H1 (cell line): ENCODE results near the gene POM121C. TPM values are rescaled to one million over a fixed set of nuclear protein-coding genes. Genes with fewer than 3 reads are reported as not detected.

Experiments used
- CTCF ChIA-PET: fragments of 300-600 bp; sonication (Branson Sonifier 250); formaldehyde crosslinking; loops from one replicate; lab custom pipeline; 2021; ENCODE audit not compliant: partially characterized antibody; lab: Charles Lee
- POLR2A ChIA-PET: fragments of 300-600 bp; sonication (Branson Sonifier 250); formaldehyde crosslinking; loops from one replicate; lab custom pipeline; 2021; ENCODE audit warnings: inconsistent platforms; ENCODE audit not compliant: partially characterized antibody; lab: Charles Lee
- DNase-seq, 2 experiments: peaks; one replicate each; pipeline versions ENCODE4 v3.0.0 to v3.0.0-alpha.2; 2010 to 2022; ENCODE audit warnings: low spot score in 2 of 2, low read depth in 1 of 2, mixed read lengths in 1 of 2
- FAIRE-seq: peaks from 2 replicates; lab custom pipeline; 2011; peaks lifted over from hg19 to GRCh38; lab: Jason Lieb, UNC
- H2AFZ ChIP-seq: 2 replicates; pipeline ENCODE4 v1.8.1; 2012; ENCODE audit warnings: low read length, inconsistent platforms
- H2AK5ac ChIP-seq: 2 replicates; pipeline ENCODE4 v1.6.1; 2013; ENCODE audit warnings: low read depth, low read length
- H2BK120ac ChIP-seq: replicated peaks from 2 replicates; pipeline ENCODE3; 2013; ENCODE audit warnings: low read depth, low read length, inconsistent platforms
- H2BK12ac ChIP-seq: 2 replicates; pipeline ENCODE4 v1.6.1; 2013; ENCODE audit warnings: low read depth, low read length
- H2BK15ac ChIP-seq: 2 replicates; pipeline ENCODE4 v1.6.1; 2013; ENCODE audit warnings: low read length
- H2BK20ac ChIP-seq: 2 replicates; pipeline ENCODE4 v1.6.1; 2013; ENCODE audit warnings: low read length
- H2BK5ac ChIP-seq: 2 replicates; pipeline ENCODE4 v1.6.1; 2013; ENCODE audit warnings: low read depth, low read length
- H3K14ac ChIP-seq: 2 replicates; pipeline ENCODE4 v1.6.1; 2013; ENCODE audit warnings: inconsistent platforms; ENCODE audit not compliant: insufficient read length
- H3K18ac ChIP-seq: 2 replicates; pipeline ENCODE4 v1.6.1; 2013; ENCODE audit warnings: low read length; ENCODE audit errors: extremely low read depth
- H3K23ac ChIP-seq: 2 replicates; pipeline ENCODE4 v1.6.1; 2013; ENCODE audit warnings: inconsistent platforms; ENCODE audit not compliant: insufficient read length
- H3K23me2 ChIP-seq: 2 replicates; pipeline ENCODE4 v1.6.1; 2013; ENCODE audit warnings: low read depth, low read length
- H3K27ac ChIP-seq: 2 replicates; pipeline ENCODE4 v1.6.1; 2011; ENCODE audit warnings: low read depth, low read length, inconsistent platforms
- H3K27me3 ChIP-seq, 4 experiments: replicated peaks in 1 of 4; 1 replicate in 1 of 4; 2 replicates in 3 of 4; pipeline versions ENCODE4 v1.6.1 to v1.8.1; 2011 to 2013; ENCODE audit warnings: low read length in 3 of 4, mild to moderate bottlenecking in 3 of 4, inconsistent platforms in 2 of 4, mixed read lengths in 2 of 4, moderate library complexity in 1 of 4; ENCODE audit not compliant: control insufficient read depth in 3 of 4, insufficient read depth in 3 of 4; ENCODE audit errors: extremely low read depth in 1 of 4
- H3K36me3 ChIP-seq, 4 experiments: 2 replicates each; pipeline versions ENCODE4 v1.6.1 to v1.8.1; 2011 to 2013; ENCODE audit warnings: mild to moderate bottlenecking in 4 of 4, low read length in 3 of 4, moderate library complexity in 2 of 4, control low read depth in 1 of 4, inconsistent platforms in 1 of 4; ENCODE audit not compliant: insufficient read depth in 4 of 4, control insufficient read depth in 2 of 4
- H3K4ac ChIP-seq: replicated peaks from 2 replicates; pipeline ENCODE3; 2013; ENCODE audit warnings: low read length, low read depth, mixed read lengths, inconsistent platforms; ENCODE audit not compliant: insufficient read length
- H3K4me1 ChIP-seq, 4 experiments: replicated peaks in 1 of 4; 1 replicate in 1 of 4; 2 replicates in 3 of 4; pipeline versions ENCODE4 v1.6.1 to v1.8.1; 2011 to 2013; ENCODE audit warnings: low read length in 3 of 4, inconsistent platforms in 2 of 4, mixed read lengths in 1 of 4; ENCODE audit not compliant: insufficient read depth in 4 of 4, control insufficient read depth in 3 of 4
- H3K4me2 ChIP-seq, 2 experiments: 2 replicates each; pipeline versions ENCODE4 v1.6.1 to v1.8.1; 2011 to 2013; ENCODE audit warnings: low read depth in 2 of 2, low read length in 2 of 2, control low read depth in 1 of 2, inconsistent platforms in 1 of 2, mild to moderate bottlenecking in 1 of 2; ENCODE audit not compliant: insufficient read depth in 1 of 2
- H3K4me3 ChIP-seq, 4 experiments: fragments of 200-600, 300-600 bp in 1 of 4; sonication (generic), shearing (Covaris generic), sonication (Bioruptor Twin) in 1 of 4; 2 replicates each; pipeline versions ENCODE4 v1.5.1 to v1.8.1; 2011 to 2016; ENCODE audit warnings: low read length in 4 of 4, low read depth in 3 of 4, control low read depth in 2 of 4, inconsistent platforms in 2 of 4, mild to moderate bottlenecking in 2 of 4, mixed read lengths in 1 of 4, moderate library complexity in 1 of 4; ENCODE audit not compliant: insufficient read depth in 2 of 4; ENCODE audit errors: extremely low read depth in 1 of 4
- H3K56ac ChIP-seq: replicated peaks from 2 replicates; pipeline ENCODE3; 2013; ENCODE audit warnings: low read depth, mild to moderate bottlenecking, mixed read lengths, low read length, inconsistent platforms; ENCODE audit not compliant: insufficient read length
- H3K79me1 ChIP-seq: 2 replicates; pipeline ENCODE4 v1.6.1; 2013; ENCODE audit warnings: low read depth, low read length, control low read depth
- H3K79me2 ChIP-seq, 2 experiments: 2 replicates each; pipeline versions ENCODE4 v1.6.1 to v1.8.1; 2012 to 2013; ENCODE audit warnings: low read length in 2 of 2, mild to moderate bottlenecking in 2 of 2, inconsistent platforms in 1 of 2; ENCODE audit not compliant: insufficient read depth in 2 of 2, control insufficient read depth in 1 of 2
- H3K9ac ChIP-seq, 4 experiments: replicated peaks in 1 of 4; 1 replicate in 1 of 4; 2 replicates in 3 of 4; pipeline versions ENCODE4 v1.6.1 to v1.8.1; 2011 to 2013; ENCODE audit warnings: low read depth in 3 of 4, low read length in 3 of 4, control low read depth in 2 of 4, mild to moderate bottlenecking in 2 of 4, moderate library complexity in 2 of 4, inconsistent platforms in 1 of 4; ENCODE audit errors: extremely low read depth in 1 of 4
- H3K9me3 ChIP-seq, 2 experiments: 2 replicates each; pipeline versions ENCODE4 v1.6.1 to v1.8.1; 2012 to 2013; ENCODE audit warnings: mild to moderate bottlenecking in 2 of 2, moderate library complexity in 2 of 2, control low read depth in 1 of 2, inconsistent platforms in 1 of 2, low read depth in 1 of 2, low read length in 1 of 2, mixed read lengths in 1 of 2; ENCODE audit not compliant: insufficient read depth in 2 of 2
- H4K20me1 ChIP-seq, 2 experiments: replicated peaks in 1 of 2; 2 replicates each; pipeline versions ENCODE3 to v1.8.1; 2011 to 2013; ENCODE audit warnings: inconsistent platforms in 2 of 2, low read length in 2 of 2, mild to moderate bottlenecking in 1 of 2; ENCODE audit not compliant: insufficient read depth in 2 of 2, control insufficient read depth in 1 of 2
- H4K5ac ChIP-seq: 2 replicates; pipeline ENCODE4 v1.6.1; 2013; ENCODE audit warnings: low read length, low read depth, mixed read lengths, inconsistent platforms; ENCODE audit not compliant: insufficient read length
- H4K8ac ChIP-seq: 2 replicates; pipeline ENCODE4 v1.8.0; 2013; ENCODE audit warnings: mild to moderate bottlenecking, moderate library complexity, low read length, inconsistent platforms; ENCODE audit not compliant: insufficient read depth; ENCODE audit errors: extremely low read depth
- H4K91ac ChIP-seq: replicated peaks from 2 replicates; pipeline ENCODE3; 2013; ENCODE audit warnings: low read length, mixed read lengths, inconsistent platforms; ENCODE audit not compliant: insufficient read length
- BACH1 ChIP-seq: IDR thresholded peaks from 2 replicates; pipeline ENCODE4 v1.6.1; 2012; ENCODE audit warnings: low read length, improper control_type of control experiment
- TBP ChIP-seq: IDR thresholded peaks from 2 replicates; pipeline ENCODE4 v1.6.1; 2011; ENCODE audit warnings: low read depth, low read length, improper control_type of control experiment
- WGBS, 2 experiments: shearing (Covaris generic) in 1 of 2; methylation state at CpG; one replicate each; pipeline versions ENCODE4 v1.1.6 to v1.1.7; 2013 to 2015; ENCODE audit warnings: low lambda C conversion rate in 2 of 2, mixed read lengths in 2 of 2, inconsistent platforms in 1 of 2, low coverage in 1 of 2, missing lambda C conversion rate in 1 of 2; ENCODE audit not compliant: insufficient replicate concordance in 2 of 2, insufficient coverage in 1 of 2, insufficient read length in 1 of 2; ENCODE audit errors: extremely low coverage in 1 of 2, missing lambda C conversion rate in 1 of 2; 5-methylcytosine and 5-hydroxymethylcytosine counted together
- polyA plus RNA-seq, 7 experiments: library from polyadenylated mRNA; depleted of rRNA in 3 of 7; stranded (reverse) in 5 of 7; unstranded in 2 of 7; fragments of >200 nt in 5 of 7; fragments of 200-250 nt in 2 of 7; gene quantifications; 1 replicate in 5 of 7; 2 replicates in 1 of 7; 4 replicates in 1 of 7; pipeline versions ENCODE4 v1.2.1 to v1.2.3, GENCODE V29; 2011 to 2013; ENCODE audit warnings: missing spikeins in 2 of 7, mixed read lengths in 2 of 7
- total RNA-seq: library from RNA; stranded (reverse); fragmentation: NEBNext Ultra II Directional; extraction: Animal tissue kit (Norgen Biotek cat#: 25700); gene quantifications from 2 replicates; pipeline ENCODE4 v1.2.1, GENCODE V29; 2021
- TF ChIP-seq, protein P1 (sequence below): IDR thresholded peaks from 2 replicates; pipeline ENCODE4 v1.6.1; 2011; ENCODE audit warnings: low read length, improper control_type of control experiment

POM121C gene
- total and polyA plus RNA-seq, 2 of the 8 experiments (the other 6 are each of a cell fraction or from before 2014, with no cell fraction given), result 16.5 to 58.0 TPM

GRCh38 chr7:75534727-75535307 lies 48.7 kb upstream of the POM121C start:
- Histone ChIP-seq H3K36me3 (peaks cover 23 to 42% (median 39%) of the 10 kb centered on the region in 4 experiments), H3K4me2 (no peak overlapping the region)

More at GRCh38 chr7:75534727-75535307, 48.7 kb upstream of the POM121C start:
- Histone ChIP-seq H2BK5ac (no peak overlapping the region), H3K14ac (no peak overlapping the region), H3K9me3 (no peaks in the 10 kb centered on the region), H3K23ac (no peak overlapping the region), H3K79me1 (no peaks in the 10 kb centered on the region), H3K56ac (no peak overlapping the region), H2BK20ac (no peak overlapping the region), H3K23me2 (no peaks in the 10 kb centered on the region), H2AK5ac (no peak overlapping the region), H3K79me2 (no peaks in the 10 kb centered on the region), H3K4me1 (no peaks in the 10 kb centered on the region; a peak in 1 of 7 replicates), H3K4ac (no peak overlapping the region), H2BK15ac (no peak overlapping the region), H2BK12ac (no peak overlapping the region), H4K20me1 (no peaks in the 10 kb centered on the region), H3K9ac (no peak overlapping the region), H4K91ac (no peak overlapping the region), H2BK120ac (no peak overlapping the region), H2AFZ (no peak overlapping the region), H3K27ac (no peak overlapping the region), H4K8ac (no peak overlapping the region), H3K27me3 (no peaks in the 10 kb centered on the region), H3K18ac (no peak overlapping the region), H4K5ac (no peak overlapping the region), H3K4me3 (no peak overlapping the region)
- TF ChIP-seq BACH1, result no peak
- TF ChIP-seq, protein P1, sequence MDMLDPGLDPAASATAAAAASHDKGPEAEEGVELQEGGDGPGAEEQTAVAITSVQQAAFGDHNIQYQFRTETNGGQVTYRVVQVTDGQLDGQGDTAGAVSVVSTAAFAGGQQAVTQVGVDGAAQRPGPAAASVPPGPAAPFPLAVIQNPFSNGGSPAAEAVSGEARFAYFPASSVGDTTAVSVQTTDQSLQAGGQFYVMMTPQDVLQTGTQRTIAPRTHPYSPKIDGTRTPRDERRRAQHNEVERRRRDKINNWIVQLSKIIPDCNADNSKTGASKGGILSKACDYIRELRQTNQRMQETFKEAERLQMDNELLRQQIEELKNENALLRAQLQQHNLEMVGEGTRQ, result no peak
- TF ChIP-seq TBP, result no peak
- WGBS, 2 experiments, result 93% methylated on average over 8 of the region's 8 CpGs; no CpG with 5 or more reads in 1 of the 2 experiments
- ChIA-PET POLR2A (interaction anchor here (0.6 to 0.9 kb wide), 3 partner anchors 24 to 186 kb away, joined by 3 read pairs; no protein-coding TSS in a partner anchor), CTCF (interaction anchor here (0.9 to 1.4 kb wide), 2 partner anchors 12 to 64 kb away, joined by 3 to 4 read pairs; no protein-coding TSS in a partner anchor)
- DNase-seq (no peak), FAIRE-seq (no peak)
